HG02884 (cell line): ENCODE data around the gene MMP28.

ENCODE experiments used
- ATAC-seq: cut with Tn5 transposase; IDR thresholded peaks from one replicate; pipeline ENCODE4 v1.9.1; 2021; ENCODE audit warnings: mild to moderate bottlenecking, moderate library complexity; ENCODE audit not compliant: unreplicated experiment

The MMP28 gene, protein sequence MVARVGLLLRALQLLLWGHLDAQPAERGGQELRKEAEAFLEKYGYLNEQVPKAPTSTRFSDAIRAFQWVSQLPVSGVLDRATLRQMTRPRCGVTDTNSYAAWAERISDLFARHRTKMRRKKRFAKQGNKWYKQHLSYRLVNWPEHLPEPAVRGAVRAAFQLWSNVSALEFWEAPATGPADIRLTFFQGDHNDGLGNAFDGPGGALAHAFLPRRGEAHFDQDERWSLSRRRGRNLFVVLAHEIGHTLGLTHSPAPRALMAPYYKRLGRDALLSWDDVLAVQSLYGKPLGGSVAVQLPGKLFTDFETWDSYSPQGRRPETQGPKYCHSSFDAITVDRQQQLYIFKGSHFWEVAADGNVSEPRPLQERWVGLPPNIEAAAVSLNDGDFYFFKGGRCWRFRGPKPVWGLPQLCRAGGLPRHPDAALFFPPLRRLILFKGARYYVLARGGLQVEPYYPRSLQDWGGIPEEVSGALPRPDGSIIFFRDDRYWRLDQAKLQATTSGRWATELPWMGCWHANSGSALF

DNA sequence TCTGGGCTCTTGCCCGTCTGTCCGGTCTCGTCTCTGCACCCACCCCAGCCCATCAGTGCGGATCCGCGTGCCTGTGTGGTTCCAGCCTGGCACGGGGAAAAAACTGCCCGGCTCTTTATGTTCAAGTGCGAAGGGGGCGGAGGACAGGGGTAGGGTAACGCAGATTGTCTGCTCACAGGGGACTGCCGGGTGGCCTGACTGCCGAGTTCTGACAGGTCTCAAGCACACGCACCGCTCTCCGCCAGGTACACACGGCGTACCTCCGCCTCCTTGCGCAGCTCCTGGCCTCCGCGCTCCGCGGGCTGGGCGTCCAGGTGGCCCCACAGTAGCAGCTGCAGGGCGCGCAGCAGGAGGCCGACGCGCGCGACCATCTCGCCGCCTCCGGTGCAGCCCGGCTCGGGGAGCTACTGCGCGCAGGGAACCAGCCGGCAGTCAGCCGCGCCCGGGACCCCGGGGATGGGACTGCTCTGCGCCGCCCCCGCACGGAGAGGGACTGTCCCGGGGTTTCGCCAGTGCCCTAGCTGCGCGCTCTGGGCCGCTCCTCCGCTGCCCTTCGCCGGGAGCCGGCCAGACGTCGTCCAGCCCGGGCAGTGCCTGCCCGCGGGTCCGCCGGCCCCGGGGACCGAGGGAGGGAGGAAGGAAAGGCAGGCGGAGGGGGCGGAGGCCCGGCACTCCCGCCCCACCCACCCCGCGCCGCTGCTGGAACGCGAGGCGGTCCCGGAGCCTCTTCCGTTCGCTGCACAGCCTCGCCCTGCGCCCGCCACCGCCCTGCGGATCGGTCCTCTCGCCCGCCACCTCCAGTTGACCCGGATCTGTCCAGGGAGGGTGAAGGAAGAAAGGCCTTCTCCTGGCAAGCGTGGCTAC lies at the start of gene MMP28:
TSS of gene MMP28 (minus strand) at position 635 of the 864 bp plus-strand sequence. CDS start at position 371, 264 bp downstream.
- no peak for ATAC-seq

GRCh38 chr17:35844547-35844946 lies 49.1 kb upstream of the MMP28 start:
- ATAC-seq = no peak

GRCh38 chr17:35843698-35844097 lies 48.3 kb upstream of the MMP28 start:
- ATAC-seq = no peak

- no peak for ATAC-seq
These were observed 46.8 kb upstream of the MMP28 start for GRCh38 chr17:35842239-35842638.

GRCh38 chr17:35841505-35841904 lies 46.1 kb upstream of the MMP28 start:
- ATAC-seq = no peak

DNA sequence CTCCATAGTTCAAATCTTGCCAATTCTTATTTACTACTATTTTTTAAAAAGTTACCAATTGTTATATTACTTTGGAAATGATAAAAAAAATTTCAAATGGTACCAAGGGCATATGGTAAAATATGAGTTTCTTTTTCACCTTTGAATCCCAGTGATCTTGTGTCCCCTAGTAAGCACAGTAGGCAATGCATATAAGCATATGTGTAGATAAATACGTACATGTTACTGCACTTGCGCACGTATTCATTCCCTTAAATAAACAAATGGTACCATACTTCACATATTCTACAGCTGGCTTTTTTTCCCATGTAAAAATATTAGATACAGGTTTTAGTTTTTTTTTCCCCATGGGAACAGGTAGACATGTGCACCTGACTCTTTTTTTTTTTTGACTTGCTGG lies 45.7 kb upstream of the MMP28 start:
- ATAC-seq = no peak

DNA sequence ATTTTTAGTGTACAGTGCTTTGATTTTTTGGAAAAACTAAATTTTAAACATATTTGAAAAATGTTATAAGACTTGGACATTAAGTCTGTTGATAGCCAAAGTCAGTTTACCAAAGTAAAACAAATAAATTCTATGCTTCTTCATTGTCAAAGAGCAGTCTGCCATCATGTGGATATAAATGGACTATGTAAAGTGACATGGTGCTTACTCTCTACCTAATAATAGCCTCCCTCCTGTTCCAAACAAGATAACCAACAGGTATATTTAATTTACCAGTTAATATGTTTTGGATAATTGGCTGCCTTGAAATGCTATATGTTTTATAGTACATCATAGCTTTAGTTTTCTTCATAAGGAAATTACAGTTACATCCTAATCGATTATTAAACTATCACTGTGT lies 29.8 kb upstream of the MMP28 start:
- ATAC-seq = no peak

GRCh38 chr17:35821308-35821707 lies 25.9 kb upstream of the MMP28 start:
- ATAC-seq = no peak

GRCh38 chr17:35819455-35819854 lies 24.0 kb upstream of the MMP28 start:
- no peak for ATAC-seq

GRCh38 chr17:35817196-35817595 lies 21.8 kb upstream of the MMP28 start:
- ATAC-seq = no peak

DNA sequence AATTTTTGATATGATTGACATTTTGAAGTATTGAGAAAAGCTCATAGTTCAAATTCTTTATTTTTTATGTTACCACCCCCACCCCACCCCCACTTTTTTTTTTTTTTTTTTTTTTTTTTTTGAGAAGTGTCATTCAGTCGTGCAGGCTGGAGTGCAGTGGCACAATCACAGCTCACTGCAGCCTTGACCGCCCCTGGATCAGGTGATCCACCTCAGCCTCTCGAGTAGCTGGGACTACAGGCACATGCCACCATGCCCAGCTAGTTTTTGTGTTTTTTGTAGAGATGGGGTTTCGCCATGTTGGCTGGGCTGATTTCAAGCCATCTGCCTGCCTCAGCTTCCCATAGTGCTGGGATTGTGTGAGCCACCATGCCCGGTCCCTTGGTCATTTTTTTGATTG lies 21.3 kb upstream of the MMP28 start:
- ATAC-seq = no peak

- ATAC-seq = no peak
These were observed 17.0 kb upstream of the MMP28 start for GRCh38 chr17:35812456-35812855.

DNA sequence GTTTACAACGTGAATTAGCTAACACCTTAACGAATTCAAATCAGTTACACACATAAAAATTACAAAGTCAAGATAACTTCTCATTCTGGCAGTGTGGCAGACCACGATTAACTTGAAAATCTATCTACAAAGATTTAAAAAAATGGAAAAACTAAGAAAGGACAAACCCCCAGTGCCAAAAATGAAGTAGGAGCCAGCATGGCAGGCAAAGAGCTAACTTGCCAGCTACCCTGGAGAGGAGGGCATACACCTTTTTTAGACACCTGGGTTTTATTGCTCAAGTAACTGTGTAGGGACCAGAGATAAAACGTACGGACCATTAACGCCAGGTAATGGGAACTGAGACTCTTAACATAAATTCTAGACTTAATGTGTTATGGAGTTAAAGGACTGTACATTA lies 16.3 kb upstream of the MMP28 start:
- ATAC-seq = no peak

GRCh38 chr17:35809855-35810461 lies 14.5 kb upstream of the MMP28 start:
- ATAC-seq = no peak

GRCh38 chr17:35808962-35809854 lies 13.8 kb upstream of the MMP28 start, which contains the start of gene TAF15:
Gene TAF15, plus strand, starts transcription at chr17:35809484. Its CDS starts 86 bp downstream, at chr17:35809570.
- ATAC-seq = peak; percentile 87

DNA sequence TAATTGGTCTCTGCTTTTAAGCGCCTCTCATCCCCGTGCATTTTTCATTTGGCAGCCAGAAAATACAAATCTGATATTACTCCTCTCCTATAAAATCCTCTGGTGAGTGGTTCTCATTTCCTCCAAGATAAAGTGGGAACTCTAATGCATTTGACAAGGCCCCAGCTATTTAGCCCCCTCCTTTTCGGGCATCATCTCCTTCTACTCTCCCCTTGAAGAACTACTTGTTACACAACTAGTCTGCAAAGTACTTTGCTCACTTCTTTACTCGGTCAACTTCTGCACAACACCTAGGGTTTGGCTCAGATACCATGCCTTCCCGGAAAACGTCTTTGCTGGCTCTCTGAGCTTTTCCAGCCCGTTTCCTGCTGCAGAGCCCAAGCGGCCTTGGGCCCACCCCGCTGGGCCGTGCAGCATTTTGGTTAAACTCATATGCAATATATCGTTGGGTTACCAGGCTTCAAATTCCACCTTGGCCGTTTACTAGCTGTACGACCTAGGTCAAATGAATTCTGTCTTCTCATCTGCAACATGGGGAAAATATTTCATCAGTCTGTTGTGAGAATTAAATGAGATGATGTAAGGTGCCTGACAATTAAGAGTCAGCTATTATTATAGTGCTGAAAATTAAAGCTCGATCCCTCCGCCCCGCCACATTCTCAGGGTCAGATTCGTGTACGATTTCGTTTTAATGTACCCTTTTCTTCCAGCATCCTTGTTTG lies 13.0 kb upstream of the MMP28 start:
- no peak for ATAC-seq

GRCh38 chr17:35807371-35808144 lies 12.1 kb upstream of the MMP28 start:
- no peak for ATAC-seq

DNA sequence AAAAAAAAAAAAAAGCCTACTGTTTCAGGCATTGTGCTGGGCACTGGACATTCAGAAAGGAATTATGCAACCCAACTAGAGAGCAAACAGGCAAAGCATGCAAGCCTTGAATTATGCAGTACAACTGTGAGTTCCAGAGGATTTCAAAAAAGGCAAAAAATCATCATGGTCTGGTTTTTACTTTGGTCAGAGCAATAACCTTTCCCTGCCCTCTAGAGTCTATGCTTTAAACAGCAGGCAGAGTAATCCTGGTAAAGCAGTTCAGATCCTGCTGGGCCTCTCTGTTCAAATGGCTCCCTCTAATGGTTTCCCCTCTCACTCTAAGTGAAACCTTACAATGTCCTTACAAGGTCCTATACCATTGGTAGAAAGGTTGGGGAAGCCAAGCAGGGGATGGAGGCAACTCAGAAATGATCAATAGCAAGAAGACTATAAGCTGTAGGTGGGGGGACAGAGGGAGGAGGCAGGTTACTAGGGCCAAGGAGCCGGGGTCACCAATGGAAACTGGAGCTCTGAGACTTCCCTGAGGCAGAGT lies 9.3 kb upstream of the MMP28 start:
- ATAC-seq = no peak
